Upper lobe of left lung (tissue), 6 donors: ENCODE measurements around the gene TIMM23. TPM values are rescaled to one million over a fixed set of nuclear protein-coding genes. Genes with fewer than 3 reads are reported as not detected.
A peak's percentile ranks its signal among the peaks of the same experiment; 100 is the strongest.

Experiments
- ATAC-seq, 2 donors: fragments of 200-7000 bp; cut with Tn5 transposase; one replicate each; pipeline ENCODE4 v1.9.1; 2022; ENCODE audit warnings: mild to moderate bottlenecking in 2 of 2, moderate library complexity in 2 of 2; ENCODE audit not compliant: low FRiP score in 2 of 2
- DNase-seq, 2 donors: peaks; one replicate each; pipeline ENCODE4 v3.0.0-alpha.2; 2019 to 2020
- H3K27ac ChIP-seq, 4 donors: fragments of 200-600 bp; sonication (generic); one replicate each; pipeline ENCODE4 v1.5.1; 2016 to 2019
- H3K27me3 ChIP-seq, 4 donors: fragments of 200-600 bp; sonication (generic); one replicate each; pipeline ENCODE4 v1.5.1; 2017 to 2019
- H3K36me3 ChIP-seq, 4 donors: fragments of 200-600 bp; sonication (generic); one replicate each; pipeline ENCODE4 v1.5.1; 2016 to 2019
- H3K4me1 ChIP-seq, 4 donors: fragments of 200-600 bp; sonication (generic); one replicate each; pipeline ENCODE4 v1.5.1; 2018 to 2019
- H3K4me3 ChIP-seq, 4 donors: fragments of 200-600 bp; sonication (generic); one replicate each; pipeline ENCODE4 v1.5.1; 2017 to 2019; ENCODE audit warnings: mild to moderate bottlenecking in 2 of 4, moderate library complexity in 1 of 4
- H3K9me3 ChIP-seq, 4 donors: fragments of 200-600 bp; sonication (generic); one replicate each; pipeline ENCODE4 v1.5.1; 2018 to 2019
- CTCF ChIP-seq, 6 experiments: fragments of 450-650 bp in 4 of 6; fragments of 200-600 bp in 2 of 6; sonication (generic) in 2 of 6; IDR thresholded peaks; one replicate each; pipeline ENCODE4 v1.5.1; 2016 to 2019; ENCODE audit warnings: antibody characterized with exemption in 6 of 6
- EP300 ChIP-seq, 4 donors: sonication (generic); formaldehyde crosslinking; IDR thresholded peaks; one replicate each; pipeline ENCODE4 v1.5.1; 2017; ENCODE audit warnings: antibody characterized with exemption in 4 of 4, control low read depth in 2 of 4
- POLR2A ChIP-seq, 4 donors: fragments of 450-650 bp; IDR thresholded peaks; one replicate each; pipeline ENCODE4 v1.5.1; 2016 to 2017; ENCODE audit warnings: antibody characterized with exemption in 4 of 4, mild to moderate bottlenecking in 2 of 4
- POLR2AphosphoS5 ChIP-seq, 2 donors: sonication (generic); formaldehyde crosslinking; IDR thresholded peaks; one replicate each; pipeline ENCODE4 v1.5.1; 2017; ENCODE audit warnings: antibody characterized with exemption in 2 of 2
- WGBS, 2 donors: methylation state at CpG; one replicate each; pipeline ENCODE4 v1.1.5; 2017 to 2018; 5-methylcytosine and 5-hydroxymethylcytosine counted together
- total RNA-seq, 6 donors: library from RNA; depleted of rRNA in 4 of 6; stranded (reverse); fragments of >200 nt in 4 of 6; gene quantifications; one replicate each; pipeline versions ENCODE4 v1.1.0 to v1.2.1, GENCODE V29; 2016 to 2021
- donor health status: DM: no; HTN: no; CAD: no; lungs with moderate emphysema.
- donor health status: DM: no; HTN: yes; CAD: no; lungs with severe emphysema.

Gene TIMM23
- total RNA-seq, 6 donors from 2014 or later = 15.8 to 57.6 (median 36.1) TPM

DNA sequence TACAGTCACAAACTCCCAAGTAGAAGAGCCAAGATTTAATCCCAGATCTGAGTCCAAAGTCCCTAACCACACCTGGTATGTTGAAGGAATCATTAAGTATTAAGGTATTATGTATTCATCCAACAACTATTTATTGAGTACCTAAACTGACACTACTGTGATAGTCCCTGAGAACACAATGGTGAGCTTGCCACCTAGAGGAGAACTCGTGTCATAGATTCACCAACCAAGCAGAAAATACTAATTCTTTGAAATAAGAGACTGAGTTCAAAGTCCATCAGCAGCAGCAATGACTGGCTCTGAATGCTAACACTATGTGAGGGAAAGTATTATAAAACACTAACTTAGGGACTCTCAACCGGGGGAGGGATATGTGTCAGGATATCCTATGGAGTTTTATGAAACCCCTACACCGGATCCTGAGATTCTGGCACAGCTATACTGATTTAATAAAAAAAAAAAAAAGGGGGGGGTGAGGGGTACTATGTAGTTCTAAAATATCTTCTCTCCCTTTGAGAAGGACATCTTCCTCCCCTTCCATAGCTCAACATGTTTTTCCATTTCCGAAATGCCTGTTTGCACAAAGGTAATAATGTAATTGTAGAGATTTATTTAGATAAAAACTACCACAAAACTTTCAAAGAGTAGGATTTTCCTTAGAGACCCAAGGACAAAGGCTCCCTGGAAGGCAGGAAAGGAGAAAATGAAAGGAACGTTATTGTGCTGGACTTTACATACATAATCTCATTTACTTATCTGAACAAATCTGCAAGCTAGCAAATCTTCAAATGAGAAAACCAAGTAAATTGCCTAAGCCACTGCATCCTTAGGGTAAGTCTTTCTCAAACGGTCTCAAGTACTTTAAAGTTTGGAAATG is 56.5 kb downstream of the TIMM23 start:
- peak in 5 of 6 experiments; percentile 40 to 73 (median 65) for TF ChIP-seq CTCF (IDR thresholded peaks at IDR 0.05)
- no peak for TF ChIP-seq POLR2A (IDR thresholded peaks at IDR 0.05)
- Histone ChIP-seq H3K27ac (peak overlapping the region in 3 of 4 donors; percentile 93 to 97 (median 95)), H3K9me3 (no peaks in the 10 kb centered on the region), H3K27me3 (no peaks in the 10 kb centered on the region), H3K36me3 (no peaks in the 10 kb centered on the region), H3K4me1 (peaks cover 57 to 67% (median 60%) of the 10 kb centered on the region in 4 donors), H3K4me3 (peak overlapping the region in 2 of 4 donors; percentile 69 to 72)
- ATAC-seq = peak in 1 of 2 donors; percentile 41
- DNase-seq = peak in 1 of 2 donors; percentile 39
- WGBS, 2 donors = 27 to 29% methylated on average over 6 of the region's 6 CpGs

- ATAC-seq (no peak), DNase-seq (no peak)
- 6 to 13% methylated on average over 6 of the region's 6 CpGs for WGBS, 2 donors
- Histone ChIP-seq H3K27ac (peak overlapping the region; percentile 93 to 97 (median 94)), H3K27me3 (no peaks in the 10 kb centered on the region), H3K9me3 (no peaks in the 10 kb centered on the region), H3K36me3 (no peaks in the 10 kb centered on the region), H3K4me3 (peak overlapping the region; percentile 61 to 97 (median 70)), H3K4me1 (peaks cover 54 to 60% (median 55%) of the 10 kb centered on the region in 4 donors)
- TF ChIP-seq POLR2AphosphoS5 (IDR thresholded peaks at IDR 0.05) = no peak
- TF ChIP-seq EP300 (IDR thresholded peaks at IDR 0.05) = no peak
- TF ChIP-seq CTCF (IDR thresholded peaks at IDR 0.05) = no peak
- TF ChIP-seq POLR2A (IDR thresholded peaks at IDR 0.05) = no peak
These were observed 57.3 kb downstream of the TIMM23 start for GRCh38 chr10:46029461-46030030.

GRCh38 chr10:46030091-46030937 is 58.0 kb downstream of the TIMM23 start, which contains the start of gene NCOA4:
TSS of gene NCOA4 (minus strand) at chr10:46030623. CDS start at chr10:46016680, 13,943 bp downstream.
- no peaks in the 10 kb centered on the region for H3K9me3 ChIP-seq
- H3K4me1 ChIP-seq = peaks cover 46 to 52% (median 47%) of the 10 kb centered on the region in 4 donors
- 1% methylated on average over 35 to 56 of the region's 59 CpGs for WGBS, 2 donors
- H3K27ac ChIP-seq = peak within 1 kb of the TSS; percentile 93 to 97 (median 94)
- H3K36me3 ChIP-seq = no peaks in the 10 kb centered on the region
- H3K4me3 ChIP-seq = peak within 1 kb of the TSS; percentile 61 to 97 (median 70)
- TF ChIP-seq POLR2A (IDR thresholded peaks at IDR 0.05) (peak in 3 of 4 donors; percentile 71 to 87 (median 87)), CTCF (IDR thresholded peaks at IDR 0.05) (peak; percentile 70 to 90 (median 84)), POLR2AphosphoS5 (IDR thresholded peaks at IDR 0.05) (peak in 1 of 2 donors; percentile 92), EP300 (IDR thresholded peaks at IDR 0.05) (no peak)
- DNase-seq (peak; percentile 94 to 98), ATAC-seq (peak; percentile 98 to 99)
- no peaks in the 10 kb centered on the region for H3K27me3 ChIP-seq

- H3K36me3 ChIP-seq = no peaks in the 10 kb centered on the region
- WGBS, 2 donors = 74 to 79% methylated on average over 6 of the region's 6 CpGs
- TF ChIP-seq POLR2A (IDR thresholded peaks at IDR 0.05) (no peak), CTCF (IDR thresholded peaks at IDR 0.05) (no peak), EP300 (IDR thresholded peaks at IDR 0.05) (no peak), POLR2AphosphoS5 (IDR thresholded peaks at IDR 0.05) (no peak)
- DNase-seq = no peak
- no peaks in the 10 kb centered on the region for H3K9me3 ChIP-seq
- no peak overlapping the region for H3K4me3 ChIP-seq
- no peak overlapping the region for H3K27ac ChIP-seq
- H3K27me3 ChIP-seq = no peaks in the 10 kb centered on the region
- no peak for ATAC-seq
- H3K4me1 ChIP-seq = peaks cover 32 to 36% (median 32%) of the 10 kb centered on the region in 4 donors
These were observed 59.6 kb downstream of the TIMM23 start for GRCh38 chr10:46031648-46032532.
